HG02759 (cell line): ENCODE data around the gene CYB5A.

Source experiments
- ATAC-seq: cut with Tn5 transposase; IDR thresholded peaks from one replicate; pipeline ENCODE4 v1.9.1; 2021; ENCODE audit warnings: mild to moderate bottlenecking, moderate library complexity; ENCODE audit not compliant: unreplicated experiment

CYB5A gene

DNA sequence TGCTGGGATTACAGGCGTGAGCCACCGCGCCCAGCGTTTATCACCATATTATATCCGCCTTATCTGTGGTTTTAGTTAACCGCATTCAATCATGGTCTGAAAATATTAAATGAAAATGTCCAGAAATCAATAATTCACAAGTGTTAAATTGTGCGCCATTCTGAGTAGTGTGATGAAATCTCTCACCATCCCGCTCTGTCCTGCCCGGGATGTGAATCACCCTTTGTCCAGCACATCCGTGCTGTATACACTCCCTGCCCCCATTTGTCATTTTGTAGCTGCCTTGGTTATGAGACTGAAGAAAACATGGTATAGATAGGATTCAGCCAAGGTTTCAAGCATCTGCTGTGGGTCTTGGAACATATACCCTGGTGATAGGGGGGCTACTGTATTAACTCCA is 72.7 kb downstream of the CYB5A start:
- ATAC-seq, result no peak

- ATAC-seq, result no peak
Measured at GRCh38 chr18:74217476-74218143, 74.2 kb downstream of the CYB5A start.

GRCh38 chr18:74216661-74217110 is 75.1 kb downstream of the CYB5A start:
- ATAC-seq, result no peak

DNA sequence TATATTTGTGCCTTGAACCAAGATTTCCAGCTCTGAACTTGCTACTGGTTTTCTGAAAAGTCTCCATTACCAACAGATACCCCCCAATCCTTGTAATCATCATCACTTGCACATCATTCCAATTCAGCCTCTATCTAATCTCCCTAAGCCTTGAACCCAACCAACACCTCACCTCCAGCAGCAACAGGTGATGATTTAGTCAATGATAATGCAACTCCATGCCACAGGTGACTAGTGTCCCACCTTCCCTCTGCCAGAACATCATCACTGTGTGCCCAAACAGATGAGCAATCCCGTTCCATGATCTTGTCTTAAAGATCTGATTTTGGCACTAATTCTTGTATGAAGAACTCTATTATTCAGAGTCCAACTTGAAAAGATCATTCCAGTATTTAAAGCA is 75.9 kb downstream of the CYB5A start:
- ATAC-seq, result no peak

DNA sequence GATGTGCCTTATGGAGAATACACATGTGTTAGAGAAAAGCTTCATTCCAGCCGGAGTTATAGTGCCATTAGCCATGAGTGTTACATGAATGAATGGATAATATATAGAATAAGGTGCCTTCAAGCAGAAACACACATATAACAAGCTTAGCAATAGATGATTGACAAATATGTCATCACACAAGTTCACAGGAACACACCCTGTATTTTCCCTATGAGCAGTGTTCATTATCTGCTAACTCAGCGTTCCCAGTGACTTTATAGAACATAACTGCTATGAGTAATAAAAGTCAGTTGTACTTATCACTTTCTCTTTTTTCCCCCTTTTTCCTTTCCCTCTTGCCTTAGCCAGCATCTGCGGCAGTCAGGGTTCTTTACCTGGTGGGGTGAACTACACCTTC is 78.3 kb downstream of the CYB5A start:
- no peak for ATAC-seq

DNA sequence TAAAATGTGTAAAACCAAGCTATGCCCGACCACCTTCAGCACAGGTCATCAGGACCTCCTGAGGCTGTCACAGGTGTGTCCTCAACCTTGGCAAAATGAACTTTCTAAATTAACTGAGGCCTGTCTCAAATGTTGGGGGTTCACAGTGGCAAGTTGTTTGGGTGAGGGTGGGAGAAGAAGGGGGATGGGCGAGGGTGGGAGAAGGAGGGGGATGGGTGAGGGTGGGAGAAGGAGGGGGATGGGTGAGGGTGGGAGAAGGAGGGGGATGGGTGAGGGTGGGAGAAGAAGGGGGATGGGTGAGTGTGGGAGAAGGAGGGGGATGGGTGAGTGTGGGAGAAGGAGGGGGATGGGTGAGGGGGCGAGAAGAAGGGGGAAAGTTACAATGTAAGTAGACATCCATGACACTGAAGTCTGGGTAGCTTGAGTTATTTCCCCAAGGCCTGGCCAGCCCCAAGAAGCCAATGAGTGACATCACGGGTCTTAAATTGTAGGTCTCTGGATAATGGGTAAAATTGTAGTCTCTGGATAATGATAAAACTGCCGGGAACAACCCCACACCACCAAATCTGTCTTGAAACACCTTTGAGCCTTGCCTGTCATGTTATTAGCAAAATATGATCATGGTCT is 87.1 kb downstream of the CYB5A start:
- ATAC-seq, result no peak

- ATAC-seq, result no peak
Measured at GRCh38 chr18:74203811-74204210, 88.0 kb downstream of the CYB5A start.
